Activated gamma-delta T cell treated with anti-CD3 and anti-CD28 coated beads, Interleukin-2, amount 50 U/mL, for 16 hours (primary cell): ENCODE results near the gene CARS2.
"Not testable (repeated sequence)": the region's sequence is repeated elsewhere in the genome, so short reads cannot be mapped to it uniquely, and the experiment has no call there.

Experiments
- DNase-seq: peaks from one replicate; pipeline ENCODE4 v3.0.0-alpha.2; 2020; ENCODE audit warnings: low read depth

CARS2 gene

DNA sequence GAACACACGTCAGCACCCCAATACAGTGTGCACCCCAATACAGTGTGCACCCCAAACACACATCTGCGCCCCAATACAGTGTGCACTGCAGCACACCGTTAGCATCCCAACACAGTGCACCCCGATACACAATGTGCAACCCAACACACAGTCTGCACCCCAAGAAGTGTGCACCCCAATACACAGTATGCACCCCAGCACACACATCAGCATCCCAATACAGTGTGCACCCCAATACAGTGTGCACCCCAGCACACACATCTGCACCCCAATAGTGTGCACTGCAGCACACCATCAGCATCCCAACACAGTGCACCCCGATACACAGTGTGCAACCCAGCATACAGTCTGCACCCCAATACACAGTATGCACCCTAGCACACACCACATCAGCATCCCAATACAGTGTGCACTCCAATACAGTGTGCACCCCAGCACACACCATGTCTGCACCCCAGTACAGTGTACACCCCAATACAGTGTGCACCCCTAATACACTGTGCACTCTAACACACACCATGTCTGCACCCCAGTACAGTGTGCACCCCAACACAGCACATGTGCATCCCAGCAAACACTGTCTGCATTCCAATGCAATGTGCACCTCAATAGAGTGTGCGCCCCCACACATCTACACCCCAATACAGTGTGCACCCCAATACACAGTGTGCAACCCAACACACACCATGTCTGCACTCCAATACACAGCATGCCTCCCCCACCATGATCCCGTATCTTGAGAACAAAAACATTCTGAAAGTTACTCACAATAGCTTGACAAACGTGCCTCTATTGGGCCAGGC, 855 bp upstream of the CARS2 start:
- no peak for DNase-seq

- no peak for DNase-seq
Observed at GRCh38 chr13:110705356-110705825, 525 bp downstream of the CARS2 start.

DNA sequence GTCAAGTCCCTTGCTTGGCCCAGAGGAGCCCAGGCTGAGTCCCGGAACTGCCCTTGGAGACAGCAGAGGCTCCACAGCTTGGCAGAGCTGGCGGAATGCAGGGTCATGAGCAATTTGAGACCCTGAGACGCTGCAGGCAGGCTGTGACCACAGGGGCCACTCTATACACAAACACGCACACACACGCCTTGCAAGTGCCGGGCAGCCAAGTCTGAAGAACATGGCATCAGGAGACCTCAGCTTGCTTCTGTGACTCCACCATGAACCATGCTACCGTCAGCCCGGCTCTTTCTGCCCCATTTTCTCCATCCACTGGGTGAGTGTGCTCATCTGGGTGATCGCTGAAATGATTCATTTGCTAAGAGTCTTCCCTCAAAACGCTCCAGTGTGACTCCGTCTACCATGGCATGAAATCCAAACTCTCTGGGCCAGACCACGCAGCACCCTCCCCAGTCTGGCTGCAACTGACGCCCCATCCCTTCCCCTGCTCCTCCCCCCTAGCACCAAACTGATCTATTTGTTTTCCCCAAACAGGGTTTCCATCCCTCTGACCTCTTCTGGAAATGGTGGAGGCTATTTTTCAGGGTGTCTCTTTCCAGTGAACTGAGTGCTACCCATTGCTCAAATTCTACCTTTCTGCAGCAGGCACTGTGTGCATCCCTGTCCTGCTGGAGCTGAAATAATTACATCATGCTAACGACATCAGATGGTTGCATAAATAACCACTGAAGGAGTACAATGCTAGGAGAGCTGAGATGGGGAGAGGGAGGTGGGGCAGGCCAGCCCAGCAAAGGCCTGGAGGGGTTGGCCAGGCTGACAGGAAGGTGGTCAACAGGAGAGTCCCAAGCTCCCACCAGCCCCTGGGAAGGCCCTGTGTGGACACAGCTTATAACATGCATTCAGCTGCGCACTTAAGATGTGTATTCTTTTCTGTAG, 3.1 kb downstream of the CARS2 start:
- DNase-seq: no peak

DNA sequence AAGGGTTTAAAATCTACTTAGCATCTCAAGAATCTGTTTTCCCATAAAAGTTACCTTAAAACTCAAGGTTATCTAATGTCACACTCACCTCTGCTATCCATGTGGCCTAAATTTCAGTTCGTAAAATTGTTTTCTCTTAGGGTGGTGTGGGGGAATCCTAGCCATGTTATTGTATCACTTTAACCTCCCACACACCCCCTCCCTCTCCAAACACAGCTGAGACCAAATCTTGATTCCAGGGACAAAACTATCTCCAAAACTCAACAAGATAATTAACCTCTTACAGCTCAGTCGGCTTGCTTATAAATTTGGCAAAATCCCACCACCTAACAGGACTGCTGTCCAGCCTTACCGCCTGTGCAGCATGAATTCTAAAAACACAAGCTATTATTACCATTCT, 3.8 kb downstream of the CARS2 start:
- DNase-seq: no peak

GRCh38 chr13:110701061-110701460, 4.9 kb downstream of the CARS2 start:
- not testable (repeated sequence) for DNase-seq

GRCh38 chr13:110700641-110701040, 5.3 kb downstream of the CARS2 start:
- DNase-seq: no peak

DNA sequence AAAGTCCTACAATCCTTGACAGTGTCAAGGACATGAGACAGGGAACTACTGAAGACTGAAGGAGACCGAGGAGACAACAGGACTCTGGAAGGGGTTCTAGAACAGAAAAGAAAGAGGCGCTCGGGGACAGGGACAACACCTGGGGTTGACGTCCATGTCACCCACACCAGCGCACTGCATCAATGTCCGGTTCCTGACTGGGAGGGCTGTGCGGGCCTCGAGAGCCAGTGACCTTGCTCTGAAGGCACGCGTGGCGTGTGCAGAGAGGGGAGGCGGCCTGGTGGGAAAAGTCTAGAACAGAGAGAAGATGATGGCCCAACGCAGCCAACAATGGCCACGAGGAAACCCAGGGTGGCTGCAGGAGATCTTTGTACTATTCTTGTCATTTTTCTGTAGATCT, 5.7 kb downstream of the CARS2 start:
- no peak for DNase-seq

- DNase-seq: no peak
Observed at GRCh38 chr13:110699148-110700145, 6.5 kb downstream of the CARS2 start.

- no peak for DNase-seq
Observed at GRCh38 chr13:110698689-110699088, 7.2 kb downstream of the CARS2 start.

DNA sequence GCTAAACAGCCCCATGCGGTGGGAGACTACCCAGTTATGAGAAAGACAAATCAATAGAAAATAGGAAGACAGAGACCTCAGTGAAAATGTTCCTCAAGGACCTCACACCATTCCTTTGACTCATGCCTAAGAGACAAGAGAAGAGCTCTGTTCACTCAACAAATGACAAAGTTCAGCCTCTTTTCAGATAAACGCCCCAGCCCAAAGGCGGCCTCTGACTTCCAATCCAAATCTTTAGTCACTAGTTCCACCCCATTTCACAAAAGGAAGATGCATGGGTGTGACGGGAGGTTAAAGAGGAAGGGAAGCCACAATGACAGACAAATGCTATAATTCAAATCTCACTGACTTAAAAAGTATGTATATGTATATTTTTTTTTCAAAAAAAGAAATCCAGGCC, 8.1 kb downstream of the CARS2 start:
- no peak for DNase-seq

DNA sequence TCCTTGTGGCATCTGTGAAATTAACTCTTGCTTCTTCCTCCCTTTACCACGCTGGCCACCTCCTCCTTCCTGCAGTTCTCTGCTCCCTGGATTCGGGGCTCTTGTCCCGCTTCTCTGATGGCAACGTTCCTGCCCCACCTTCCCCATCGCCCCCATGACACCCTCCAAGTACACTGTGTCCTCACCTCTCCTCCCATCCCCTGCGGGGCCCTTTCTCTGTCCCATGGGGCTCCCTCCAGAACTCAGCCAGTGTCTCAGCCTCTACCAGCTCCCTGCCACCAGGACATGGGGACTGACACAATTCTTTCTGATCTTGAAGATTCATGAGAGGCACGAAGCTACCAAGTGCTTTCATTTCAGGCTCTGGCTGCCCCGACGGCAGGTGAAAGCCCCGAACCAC, 9.1 kb downstream of the CARS2 start:
- no peak for DNase-seq

DNA sequence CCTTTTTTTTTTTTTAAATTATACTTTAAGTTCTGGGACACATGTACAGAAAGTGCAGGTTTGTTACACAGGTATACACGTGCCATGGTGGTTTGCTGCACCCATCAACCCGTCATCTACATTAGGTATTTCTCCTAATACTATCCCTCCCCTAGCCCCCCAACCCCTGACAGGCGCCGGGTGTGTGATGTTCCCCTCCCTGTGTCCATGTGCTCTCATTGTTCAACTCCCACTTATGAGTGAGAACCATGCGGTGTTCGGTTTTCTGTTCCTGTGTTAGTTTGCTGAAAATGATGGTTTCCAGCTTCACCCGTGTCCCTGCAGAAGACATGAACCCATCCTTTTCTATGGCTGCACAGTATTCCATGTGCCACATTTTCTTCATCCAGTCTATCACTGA, 10.1 kb downstream of the CARS2 start:
- not testable (repeated sequence) for DNase-seq

GRCh38 chr13:110690516-110690915, 15.4 kb downstream of the CARS2 start:
- no peak for DNase-seq

DNA sequence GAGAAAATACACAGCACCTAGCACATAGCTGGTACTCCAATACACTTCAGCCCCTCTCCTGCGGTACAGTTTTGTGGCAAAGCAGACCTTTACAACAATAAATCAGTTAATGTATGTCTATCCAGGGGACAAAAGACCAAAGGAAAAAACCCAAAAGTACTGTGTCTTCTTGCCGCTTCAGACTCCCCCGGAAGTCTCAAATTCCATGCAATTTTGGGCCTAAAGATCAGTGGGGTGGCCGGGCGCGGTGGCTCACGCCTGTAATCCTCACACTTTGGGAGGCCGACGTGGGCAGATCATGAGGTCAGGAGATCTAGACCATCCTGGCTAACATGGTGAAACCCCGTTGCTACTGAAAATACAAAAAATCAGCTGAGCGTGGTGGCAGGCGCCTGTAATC, 16.2 kb downstream of the CARS2 start:
- no peak for DNase-seq

DNA sequence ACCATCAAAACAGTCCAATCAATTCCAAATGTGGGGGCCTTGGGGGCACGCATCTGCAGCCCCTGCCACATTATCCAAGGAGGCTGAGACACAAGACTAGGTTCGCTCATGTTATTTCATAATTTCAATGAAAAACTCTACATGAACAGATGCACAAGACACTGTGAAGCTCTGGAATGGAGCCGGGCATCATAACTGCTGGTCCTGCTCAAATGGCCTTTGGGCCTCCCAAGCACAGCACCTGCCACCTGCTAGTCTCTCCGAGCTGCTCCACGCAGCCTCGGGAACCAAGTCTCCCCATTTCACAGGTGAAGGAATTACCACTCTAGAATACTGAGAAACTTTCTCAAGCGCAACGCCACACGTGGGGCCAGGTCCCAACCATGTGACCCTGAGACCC, 16.9 kb downstream of the CARS2 start:
- DNase-seq: no peak

GRCh38 chr13:110687736-110688135, 18.2 kb downstream of the CARS2 start:
- DNase-seq: no peak

- no peak for DNase-seq
Observed at GRCh38 chr13:110685305-110686020, 20.5 kb downstream of the CARS2 start.

GRCh38 chr13:110684388-110685056, 21.4 kb downstream of the CARS2 start:
- no peak for DNase-seq

- DNase-seq: no peak
Observed at GRCh38 chr13:110683921-110684320, 22.0 kb downstream of the CARS2 start.

DNA sequence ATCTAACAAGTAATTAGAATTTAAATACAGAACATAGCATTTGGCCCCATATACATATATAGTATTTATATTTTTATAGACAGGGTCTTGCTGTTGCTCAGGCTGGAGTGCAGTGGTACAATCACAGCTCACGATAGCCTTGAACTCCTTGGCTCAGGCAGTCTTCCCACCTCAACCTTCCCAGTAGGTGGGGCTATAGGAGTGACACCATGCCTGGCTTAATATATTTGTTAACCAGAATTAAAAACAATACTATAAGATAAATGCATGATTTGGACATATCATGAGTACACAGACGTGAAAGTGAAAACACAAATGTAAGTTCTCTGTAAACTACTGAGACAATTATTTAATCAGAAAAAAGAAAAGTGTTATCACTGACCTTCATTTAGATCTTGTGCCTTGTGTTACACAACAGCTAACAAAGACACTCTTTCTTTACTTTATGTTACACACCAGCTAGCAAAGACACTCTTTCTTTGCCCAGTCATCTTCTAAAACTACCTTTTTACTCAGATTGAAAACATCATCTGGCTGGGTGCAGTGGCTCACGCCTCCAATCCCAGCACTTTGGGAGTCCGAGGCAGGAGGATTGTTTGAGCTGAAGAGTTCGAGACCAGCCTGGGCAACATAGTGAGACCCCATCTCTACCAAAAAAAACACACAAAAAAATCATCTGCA, 22.6 kb downstream of the CARS2 start:
- no peak for DNase-seq
